GM21447 (cell line): ENCODE data around the gene SH3BGRL2.
"Not testable (repeated sequence)": the region's sequence is repeated elsewhere in the genome, so short reads cannot be mapped to it uniquely, and the experiment has no call there.

ENCODE experiments used
- ATAC-seq: cut with Tn5 transposase; IDR thresholded peaks from one replicate; pipeline ENCODE4 v1.9.1; 2021; ENCODE audit not compliant: unreplicated experiment

The SH3BGRL2 gene

DNA sequence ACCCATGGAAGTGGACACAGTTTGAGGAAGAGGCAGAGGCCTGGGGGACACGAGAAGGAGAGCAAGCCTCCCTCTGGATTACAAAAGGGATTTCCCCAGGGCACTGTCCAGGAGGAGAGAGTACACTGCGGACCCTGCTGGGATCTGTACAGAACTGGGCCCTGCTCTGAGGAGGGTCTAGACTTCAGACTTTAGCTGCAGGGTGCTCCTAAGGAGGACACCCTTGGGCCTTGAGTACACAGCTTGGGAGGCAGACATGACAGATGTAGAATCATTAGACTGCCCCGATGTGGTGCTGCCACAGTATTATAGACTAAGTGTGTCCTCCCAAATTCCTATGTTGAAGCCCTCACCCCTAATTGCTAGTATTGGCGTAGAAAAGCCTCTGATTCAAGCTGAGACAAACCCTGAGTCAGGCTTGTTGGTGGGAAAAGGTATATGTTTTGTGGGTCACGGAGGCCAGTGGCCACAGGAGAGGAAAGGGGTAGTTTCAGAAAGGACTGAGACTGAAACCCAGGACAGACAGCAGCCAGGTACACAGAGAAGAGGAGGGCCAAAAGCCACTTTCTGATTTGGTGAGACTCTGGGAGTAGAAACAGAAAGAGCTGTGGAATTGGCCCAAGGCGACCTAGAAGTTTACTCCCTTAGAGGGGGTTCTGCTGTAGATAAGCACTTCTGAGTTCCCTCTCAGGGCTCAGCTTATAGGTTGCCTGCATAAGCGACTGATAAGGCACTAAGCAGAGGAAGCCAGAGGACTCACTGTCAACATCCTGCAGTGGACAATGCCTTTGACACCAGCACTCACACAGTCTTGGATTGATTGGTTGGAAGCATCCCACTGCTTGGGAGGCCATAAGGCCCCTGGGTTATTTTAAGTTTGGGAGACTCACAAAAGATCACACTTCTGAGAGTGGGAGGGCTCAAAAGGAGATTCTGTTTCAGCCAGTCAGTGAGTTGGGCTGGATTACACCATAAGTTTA, 16.5 kb upstream of the SH3BGRL2 start:
- peak; percentile 67 for ATAC-seq

GRCh38 chr6:79617518-79617941, 13.6 kb upstream of the SH3BGRL2 start:
- ATAC-seq, result no peak

DNA sequence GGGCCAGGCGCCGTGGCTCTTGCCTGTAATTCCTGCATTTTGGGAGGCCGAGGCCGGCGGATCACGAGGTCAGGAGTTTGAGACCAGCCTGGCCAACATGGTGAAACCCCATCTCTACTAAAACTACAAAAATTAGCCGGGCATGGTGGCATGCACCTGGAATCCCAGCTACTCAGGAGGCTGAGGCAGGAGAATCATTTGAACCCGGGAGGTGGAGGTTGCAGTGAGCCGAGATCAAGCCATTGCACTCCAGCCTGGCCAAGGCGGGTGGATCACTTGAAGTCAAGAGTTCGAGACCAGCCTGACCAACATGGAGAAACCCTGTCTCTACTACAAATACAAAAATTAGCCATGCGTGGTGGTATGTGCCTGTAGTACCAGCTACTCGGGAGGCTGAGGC, 12.7 kb upstream of the SH3BGRL2 start:
- ATAC-seq, result not testable (repeated sequence)

DNA sequence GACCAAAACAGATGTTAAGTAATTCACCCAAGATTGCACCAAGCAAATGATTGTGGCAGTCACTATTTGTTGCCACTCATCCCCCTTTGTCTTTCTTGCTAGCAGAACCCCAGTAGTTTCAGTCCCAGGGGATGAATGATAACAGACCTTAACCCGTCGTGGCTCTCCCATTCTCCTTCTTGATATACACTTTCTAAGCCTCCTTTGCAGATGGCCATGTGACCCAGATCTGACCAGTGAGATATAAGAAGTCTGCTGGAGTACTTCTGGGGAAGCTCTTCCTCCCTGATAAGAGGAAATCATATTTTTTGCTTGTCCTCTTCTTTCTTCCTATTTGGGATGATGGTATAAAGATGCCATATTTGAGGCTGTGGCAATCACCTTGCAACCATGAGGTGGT, 9.6 kb upstream of the SH3BGRL2 start:
- ATAC-seq, result no peak

DNA sequence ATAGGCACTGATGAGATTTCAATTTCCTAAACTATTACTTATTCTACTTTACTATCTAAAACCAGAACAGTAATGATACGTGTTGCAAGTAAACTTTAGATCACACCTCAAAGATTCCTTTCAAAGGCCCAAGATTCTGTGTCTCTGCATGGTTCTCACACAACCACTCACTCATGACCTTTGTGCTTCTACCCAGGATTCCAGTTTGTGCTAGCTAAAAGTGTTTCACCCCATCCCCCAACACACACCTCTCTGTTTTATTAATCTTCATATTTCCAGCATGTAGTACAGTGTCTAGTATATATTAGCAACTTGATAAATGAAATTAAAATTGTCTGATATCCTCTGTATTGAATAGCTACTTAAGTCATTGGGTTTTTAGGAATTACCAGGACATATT, 8.8 kb upstream of the SH3BGRL2 start:
- no peak for ATAC-seq

GRCh38 chr6:79623106-79623505, 8.0 kb upstream of the SH3BGRL2 start:
- no peak for ATAC-seq

DNA sequence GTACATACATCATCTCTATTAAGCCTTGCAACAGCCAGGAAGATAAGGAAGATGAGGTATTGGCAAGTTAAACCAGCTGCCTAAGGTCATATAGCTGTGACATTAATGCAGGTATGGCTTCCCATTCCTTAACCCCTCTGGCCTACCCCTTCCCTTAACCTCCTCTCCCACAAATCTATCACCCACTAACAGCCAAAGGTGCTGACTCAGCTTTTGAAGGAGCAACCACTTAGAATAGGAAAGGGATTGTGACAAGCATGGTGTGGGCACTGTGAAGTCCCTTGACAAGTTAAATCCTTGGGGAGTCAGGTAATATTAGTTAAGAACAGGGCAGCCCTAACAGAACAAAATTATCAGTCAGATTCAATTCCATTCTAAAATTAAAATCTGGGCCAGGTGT, 5.4 kb upstream of the SH3BGRL2 start:
- no peak for ATAC-seq

- no peak for ATAC-seq
Observed at GRCh38 chr6:79626811-79627210, 4.3 kb upstream of the SH3BGRL2 start.

DNA sequence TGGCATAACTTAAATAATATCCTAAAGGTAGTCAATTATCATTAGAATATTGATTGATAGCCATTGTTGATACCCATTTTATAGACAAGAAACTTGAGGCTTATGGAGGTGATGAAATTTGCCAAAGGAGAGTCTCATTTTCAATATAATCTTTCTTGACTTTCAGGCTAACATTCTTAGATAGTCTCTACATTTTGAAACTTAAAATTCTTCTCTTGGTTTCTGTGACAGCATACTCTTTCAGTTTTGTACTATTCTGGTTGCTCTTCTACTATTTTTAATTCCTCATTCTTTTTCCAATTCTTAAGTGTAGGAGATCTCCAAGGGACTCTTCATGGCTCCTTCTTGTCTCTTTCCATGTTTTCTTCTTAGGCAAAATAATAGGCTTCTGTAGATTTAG, 3.7 kb upstream of the SH3BGRL2 start:
- ATAC-seq, result no peak

- ATAC-seq, result no peak
Observed at GRCh38 chr6:79628466-79629288, 2.5 kb upstream of the SH3BGRL2 start.

DNA sequence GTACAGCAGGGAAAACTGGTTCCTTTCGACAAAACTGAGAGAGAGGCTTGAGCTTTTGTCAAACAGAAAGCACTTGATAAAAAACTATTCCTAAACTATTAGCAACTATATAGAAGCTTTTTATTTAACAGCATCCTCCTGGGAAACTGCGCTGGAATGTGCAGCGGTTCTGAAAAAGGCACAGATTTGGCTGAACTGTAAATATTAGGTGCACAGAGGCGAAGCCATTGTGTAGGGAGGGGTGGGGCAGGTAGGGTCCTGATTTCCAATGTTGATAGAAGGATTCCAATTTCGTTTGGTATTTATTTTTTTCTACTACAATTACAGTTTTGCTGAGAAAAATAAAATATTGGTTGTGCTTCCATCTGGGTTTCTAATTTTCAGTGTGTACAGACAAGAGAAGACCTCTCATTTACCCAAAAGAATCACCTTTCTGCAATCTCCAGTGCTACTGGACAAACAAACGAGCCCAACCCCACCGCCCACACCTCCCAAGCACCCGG, 698 bp upstream of the SH3BGRL2 start:
- no peak for ATAC-seq

DNA sequence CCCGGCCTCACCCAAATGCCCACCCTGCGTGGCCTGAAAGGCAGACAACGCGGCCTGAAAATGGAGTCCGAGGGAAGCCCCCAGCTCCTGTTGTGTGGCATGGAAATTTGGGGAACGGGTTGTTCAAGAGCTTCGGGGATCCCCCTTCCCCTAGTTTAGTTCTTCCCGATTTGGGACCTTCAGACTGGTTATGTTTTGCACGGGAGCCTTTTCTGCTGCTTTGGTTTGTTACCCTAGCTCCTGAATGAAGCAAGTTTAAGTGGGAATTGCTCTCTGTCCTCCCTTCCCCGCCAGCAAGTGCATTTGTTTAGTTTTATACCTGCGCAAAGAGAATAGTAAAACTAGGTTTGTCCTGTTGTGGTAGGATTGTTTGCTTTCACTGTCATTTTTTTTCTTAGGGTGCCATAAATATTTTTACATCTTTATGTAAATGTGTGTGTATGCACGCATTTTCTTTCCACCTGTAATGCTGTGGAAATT, 604 bp downstream of the SH3BGRL2 start:
- ATAC-seq, result no peak

GRCh38 chr6:79632580-79632979, 1.5 kb downstream of the SH3BGRL2 start:
- ATAC-seq, result no peak

GRCh38 chr6:79634491-79635231, 3.5 kb downstream of the SH3BGRL2 start:
- ATAC-seq, result no peak

DNA sequence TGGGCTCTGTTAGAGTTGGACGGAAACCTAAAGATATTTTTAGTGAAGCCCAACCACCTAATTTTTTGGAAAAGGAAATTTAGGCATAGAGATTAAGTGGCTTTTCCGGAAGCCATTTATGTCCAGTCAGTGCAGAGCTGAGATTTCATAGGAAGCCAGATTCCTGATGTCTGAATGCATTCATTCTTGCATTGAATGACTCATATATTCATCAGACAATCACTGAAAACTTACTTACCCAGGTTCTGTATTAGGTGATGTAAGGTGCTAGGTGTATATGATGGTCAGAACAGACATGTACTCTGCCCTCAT, 4.1 kb downstream of the SH3BGRL2 start:
- no peak for ATAC-seq

DNA sequence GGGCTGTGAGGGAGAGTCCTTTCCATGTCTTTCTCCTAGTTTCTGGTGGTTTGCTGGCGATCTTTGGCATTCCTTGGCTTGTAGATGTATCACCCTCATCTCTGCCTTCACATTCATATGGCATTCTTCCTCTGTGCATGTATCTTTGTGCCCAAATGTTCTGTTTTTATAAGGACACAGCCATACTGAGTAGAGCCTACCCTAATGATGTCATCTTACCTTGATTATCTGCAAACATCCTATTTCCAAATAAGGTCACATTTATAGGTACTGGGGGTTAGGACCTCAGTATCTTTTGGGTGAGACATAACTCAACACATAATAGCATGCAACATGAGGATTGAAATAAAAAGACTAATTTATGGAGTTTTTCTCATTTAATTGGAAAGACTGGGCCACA, 5.5 kb downstream of the SH3BGRL2 start:
- ATAC-seq, result no peak

GRCh38 chr6:79640146-79641111, 9.3 kb downstream of the SH3BGRL2 start:
- ATAC-seq, result no peak

DNA sequence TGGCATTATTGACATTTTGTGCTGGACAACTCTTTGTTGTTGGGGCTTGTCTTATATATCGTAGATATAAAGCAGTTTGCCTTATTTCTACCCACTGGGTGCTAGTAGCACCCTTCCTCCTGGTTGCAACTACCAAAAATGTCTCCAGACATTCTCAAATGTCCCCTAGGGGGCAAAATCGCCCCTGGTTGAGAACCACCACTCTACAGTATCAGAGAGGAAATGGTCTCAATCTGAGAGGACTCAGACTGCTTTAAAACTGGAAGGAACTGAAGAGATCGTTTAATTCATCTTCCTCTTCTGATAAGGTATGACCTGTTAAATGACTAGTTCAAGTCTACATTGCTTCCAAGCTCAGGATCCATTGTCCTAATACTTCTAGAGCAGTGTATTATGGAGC, 14.9 kb downstream of the SH3BGRL2 start:
- ATAC-seq, result no peak

GRCh38 chr6:79646561-79646960, 15.4 kb downstream of the SH3BGRL2 start:
- ATAC-seq, result no peak

DNA sequence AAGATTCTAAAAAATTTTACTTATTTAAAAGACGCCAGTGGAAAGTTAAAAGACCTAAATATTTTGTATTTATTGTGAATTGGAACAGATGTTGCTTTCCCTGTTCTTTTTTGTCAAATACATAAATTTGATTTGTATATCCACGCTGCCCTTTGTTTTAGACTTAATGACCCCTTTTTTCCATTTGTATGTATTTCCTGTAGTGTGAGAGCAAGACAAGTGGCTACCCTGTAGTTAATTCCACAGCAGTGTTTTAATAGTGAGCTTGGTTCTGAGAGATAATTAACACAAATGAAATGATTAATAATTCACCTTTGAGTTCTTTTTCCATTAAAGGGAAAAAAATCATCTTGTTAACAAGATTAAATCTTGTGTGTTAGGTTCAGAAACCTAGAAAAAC, 16.6 kb downstream of the SH3BGRL2 start:
- no peak for ATAC-seq
